Bladder microvascular endothelial cell (primary cell): ENCODE results near the gene SH3PXD2A. TPM values are rescaled to one million over a fixed set of nuclear protein-coding genes. Genes with fewer than 3 reads are reported as not detected.

Experiments used
- total RNA-seq: library from RNA; depleted of rRNA; stranded (reverse); fragments of >200 nt; gene quantifications from 2 replicates; pipeline ENCODE4 v1.2.3, GENCODE V29; 2014

SH3PXD2A gene
- 2.9 and 3.2 TPM in 2 replicates for total RNA-seq

GRCh38 chr10:103855424-103855823 lies at the start of gene SH3PXD2A:
TSS of gene SH3PXD2A (minus strand) at chr10:103855576. CDS start at chr10:103855266, 310 bp downstream.

Other genes starting within 250 kb of the SH3PXD2A start
- 33.4 and 35.7 TPM in 2 replicates for gene STN1, start 62.6 kb upstream of the SH3PXD2A start, total RNA-seq
- 50.3 and 71.9 TPM in 2 replicates for gene SLK, start 111.6 kb upstream of the SH3PXD2A start, total RNA-seq
- 0.49 and 0.88 TPM in 2 replicates for gene COL17A1, start 230.3 kb upstream of the SH3PXD2A start, total RNA-seq